Loucy (cell line): ENCODE data around the gene C2orf68.

Source experiments
- H2AFZ ChIP-seq: fragments of 200-600 bp; sonication (generic); 2 replicates; pipeline ENCODE4 v1.6.0; 2016; ENCODE audit warnings: antibody characterized with exemption, mild to moderate bottlenecking, low read length, moderate library complexity
- H3F3A ChIP-seq: fragments of 200-600 bp; 2 replicates; pipeline ENCODE4 v1.6.0; 2016; ENCODE audit warnings: antibody characterized with exemption, low read depth, mild to moderate bottlenecking
- H3K27me3 ChIP-seq: fragments of 200-600 bp; sonication (generic); 2 replicates; pipeline ENCODE4 v1.6.1; 2014; ENCODE audit warnings: low read length, mild to moderate bottlenecking; ENCODE audit not compliant: insufficient read depth, poor library complexity, severe bottlenecking
- H3K36me3 ChIP-seq: fragments of 200-600 bp; sonication (generic); 2 replicates; pipeline ENCODE4 v1.6.1; 2016; ENCODE audit warnings: low read length; ENCODE audit not compliant: insufficient read depth
- H3K4me1 ChIP-seq: fragments of 200-600 bp; sonication (generic); 2 replicates; pipeline ENCODE4 v1.5.1; 2014; ENCODE audit warnings: low read length, mild to moderate bottlenecking; ENCODE audit not compliant: insufficient read depth, poor library complexity, severe bottlenecking
- H3K4me2 ChIP-seq: fragments of 200-600 bp; sonication (generic); 2 replicates; pipeline ENCODE4 v1.6.0; 2014; ENCODE audit warnings: antibody characterized with exemption, low read length, low read depth, mild to moderate bottlenecking; ENCODE audit not compliant: poor library complexity, severe bottlenecking
- H3K4me3 ChIP-seq: fragments of 200-600 bp; sonication (generic); 2 replicates; pipeline ENCODE4 v1.5.1; 2014; ENCODE audit warnings: low read length, mild to moderate bottlenecking, mixed read lengths; ENCODE audit not compliant: poor library complexity, severe bottlenecking
- H3K79me2 ChIP-seq: fragments of 200-600 bp; sonication (generic); 2 replicates; pipeline ENCODE4 v1.6.1; 2014; ENCODE audit warnings: low read length; ENCODE audit not compliant: insufficient read depth
- H3K9ac ChIP-seq: fragments of 200-600 bp; sonication (generic); 2 replicates; pipeline ENCODE4 v1.6.0; 2014; ENCODE audit warnings: mild to moderate bottlenecking, low read depth, low read length, moderate library complexity; ENCODE audit not compliant: poor library complexity, severe bottlenecking
- H3K9me2 ChIP-seq: fragments of 200-600 bp; sonication (generic); replicated peaks from 2 replicates; pipeline ENCODE4 v1.6.1; 2016; ENCODE audit warnings: low read depth, low read length, mixed read lengths
- H3K9me3 ChIP-seq: fragments of 200-600 bp; sonication (generic); 2 replicates; pipeline ENCODE4 v1.6.1; 2014; ENCODE audit warnings: mild to moderate bottlenecking, antibody characterized with exemption, low read length, low read depth; ENCODE audit not compliant: insufficient read depth
- H4K20me1 ChIP-seq: fragments of 200-600 bp; sonication (generic); 2 replicates; pipeline ENCODE4 v1.6.0; 2014; ENCODE audit warnings: antibody characterized with exemption, low read length, mild to moderate bottlenecking; ENCODE audit not compliant: insufficient read depth, poor library complexity, severe bottlenecking
- CTCF ChIP-seq: fragments of 200-600 bp; sonication (generic); conservative IDR thresholded peaks from 2 replicates; pipeline ENCODE4 v1.5.1; 2014; ENCODE audit warnings: mild to moderate bottlenecking, antibody characterized with exemption, low read length
- EZH2phosphoT487 ChIP-seq: fragments of 200-600 bp; IDR thresholded peaks from 2 replicates; pipeline ENCODE4 v1.6.1; 2018; ENCODE audit warnings: antibody characterized with exemption, mild to moderate bottlenecking, moderate library complexity, borderline replicate concordance

C2orf68 gene

DNA sequence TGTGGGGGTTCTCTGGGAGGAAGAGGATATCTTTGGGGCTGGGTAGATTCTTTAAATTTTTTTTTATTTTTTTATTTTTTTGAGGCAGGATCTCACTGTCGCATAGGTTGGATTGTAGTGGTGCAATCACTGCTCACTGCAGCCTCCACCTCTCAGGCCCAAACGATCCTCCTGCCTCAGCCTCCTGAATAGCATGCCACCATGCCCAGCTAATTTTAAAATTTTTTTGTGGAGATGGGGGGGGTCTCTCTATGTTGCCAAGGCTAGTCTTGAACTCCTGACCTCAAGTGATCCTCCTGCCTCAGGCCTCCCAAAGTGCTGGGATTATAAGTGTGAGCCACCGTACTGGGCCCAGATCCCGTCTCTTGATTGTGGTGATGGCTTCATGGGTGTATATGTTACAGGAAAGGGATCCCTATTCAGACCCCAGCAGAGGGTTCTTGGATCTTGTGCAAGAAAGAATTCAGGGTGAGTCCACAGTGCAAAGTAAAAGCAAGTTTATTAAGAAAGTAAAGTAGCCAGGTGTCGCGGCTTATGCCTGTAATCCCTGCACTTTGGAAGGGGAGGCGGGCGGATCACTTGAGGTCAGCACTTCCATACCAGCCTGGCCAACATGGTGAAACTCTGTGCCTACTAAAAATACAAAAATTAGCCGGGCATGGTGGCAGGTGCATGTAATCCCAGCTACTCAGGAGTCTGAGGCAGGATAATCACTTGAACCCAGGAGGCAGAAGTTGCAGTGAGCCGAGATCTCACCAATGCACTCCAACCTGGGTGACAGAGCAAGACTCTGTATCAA, 2.0 kb upstream of the C2orf68 start:
- Histone ChIP-seq H3K36me3 (peaks cover 6% of the 10 kb centered on the region; the same call in 1 of the 2 replicates), H3K4me2 (no peak overlapping the region), H3K9ac (no peak overlapping the region), H3K9me2 (no peaks in the 10 kb centered on the region), H2AFZ (no peak overlapping the region), H3K4me3 (no peak overlapping the region), H3F3A (no peaks in the 10 kb centered on the region; the same call in 1 of the 2 replicates), H3K4me1 (peaks cover 23% of the 10 kb centered on the region), H4K20me1 (peaks cover 36% of the 10 kb centered on the region), H3K27me3 (no peaks in the 10 kb centered on the region), H3K79me2 (peaks cover 60% of the 10 kb centered on the region), H3K9me3 (no peaks in the 10 kb centered on the region)
- TF ChIP-seq EZH2phosphoT487, result no peak
- no peak for TF ChIP-seq CTCF

DNA sequence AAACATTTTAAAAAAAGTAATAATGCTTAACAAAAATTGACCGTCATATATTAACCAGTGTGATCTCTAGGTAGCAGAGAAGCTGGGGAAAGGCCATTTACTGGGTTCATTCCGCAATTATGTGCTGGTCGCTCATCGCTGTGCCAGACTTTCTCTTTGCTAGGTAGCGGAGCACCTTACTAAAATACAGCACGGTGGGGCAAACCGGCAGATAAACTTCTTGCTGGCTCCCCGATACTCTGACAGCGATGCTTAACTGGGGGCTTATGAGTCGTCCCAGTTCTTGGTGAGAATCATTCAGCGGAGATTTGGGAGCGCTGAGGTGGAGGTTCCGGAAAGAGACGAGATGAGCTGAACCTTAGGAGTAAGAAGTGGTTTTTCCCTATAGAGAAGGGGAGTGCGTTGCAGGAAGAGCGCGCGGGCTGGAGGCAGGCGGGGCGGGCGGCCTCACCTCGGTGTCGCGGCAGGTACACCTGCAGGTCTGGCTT, 605 bp downstream of the C2orf68 start:
- Histone ChIP-seq H4K20me1 (peaks cover 12% of the 10 kb centered on the region), H3F3A (peaks cover 2% of the 10 kb centered on the region; the same call in 1 of the 2 replicates), H3K9me3 (no peaks in the 10 kb centered on the region), H3K9me2 (no peaks in the 10 kb centered on the region), H3K9ac (peak overlapping the region; percentile 86), H3K27me3 (no peaks in the 10 kb centered on the region), H2AFZ (peak overlapping the region; percentile 56), H3K4me1 (peaks cover 8% of the 10 kb centered on the region), H3K79me2 (peaks cover 37% of the 10 kb centered on the region), H3K4me2 (peak overlapping the region; percentile 72), H3K4me3 (peak overlapping the region; percentile 81), H3K36me3 (peaks cover 15% of the 10 kb centered on the region; the same call in 1 of the 2 replicates)
- no peak for TF ChIP-seq EZH2phosphoT487
- TF ChIP-seq CTCF, result no peak

DNA sequence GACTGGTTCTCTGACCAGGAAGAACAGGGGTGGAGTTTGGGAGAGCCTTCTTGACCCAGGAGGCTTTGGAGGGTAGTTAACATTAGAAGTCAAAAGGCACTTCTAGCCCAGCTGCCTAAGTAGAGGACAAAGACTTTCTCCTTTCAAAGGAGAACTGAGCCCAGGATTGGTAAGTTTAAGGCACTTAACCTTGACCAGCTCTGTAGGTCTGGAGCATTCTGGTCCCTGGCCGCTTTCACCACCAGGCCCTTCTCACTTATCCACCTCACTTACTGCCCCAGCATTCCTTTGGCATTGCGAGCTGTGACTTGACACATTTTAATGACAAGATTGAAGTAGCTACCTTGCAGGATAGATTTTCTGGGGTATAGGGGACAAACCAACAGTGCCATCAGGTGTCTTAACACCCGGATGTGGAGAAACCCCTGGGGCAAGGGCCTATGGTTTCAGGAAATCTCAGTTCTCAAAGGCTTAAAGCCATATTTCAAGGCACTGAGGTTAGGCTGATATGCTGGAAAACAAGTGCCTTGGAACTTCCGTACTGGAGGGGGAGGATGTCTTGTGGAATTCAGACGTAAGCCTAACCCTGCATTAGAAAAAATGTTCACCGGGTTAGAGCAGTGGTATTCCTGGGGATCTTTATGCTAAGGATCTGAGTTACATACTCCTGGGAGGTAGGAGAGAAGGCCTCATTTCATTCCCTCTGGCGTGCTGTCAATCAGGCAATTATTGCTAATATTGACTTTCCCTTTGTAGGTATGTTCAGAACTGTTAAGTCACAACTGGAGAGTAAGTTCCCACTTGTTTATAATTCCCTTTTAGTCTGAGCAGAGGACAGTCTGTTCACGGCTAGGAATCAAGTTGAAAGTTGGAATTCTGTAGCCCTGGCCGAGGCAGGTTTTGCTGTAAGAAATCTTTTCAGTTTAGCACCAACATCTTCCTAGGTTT, 4.3 kb downstream of the C2orf68 start:
- no peak for TF ChIP-seq CTCF
- no peak for TF ChIP-seq EZH2phosphoT487
- Histone ChIP-seq H3K4me1 (peaks cover 14% of the 10 kb centered on the region), H3K4me3 (no peak overlapping the region), H3K9ac (no peak overlapping the region), H3K36me3 (peaks cover 15% of the 10 kb centered on the region; the same call in 1 of the 2 replicates), H3K9me3 (no peaks in the 10 kb centered on the region), H4K20me1 (peaks cover 9% of the 10 kb centered on the region), H3K9me2 (no peaks in the 10 kb centered on the region), H2AFZ (no peak overlapping the region), H3K27me3 (no peaks in the 10 kb centered on the region), H3K79me2 (peaks cover 30% of the 10 kb centered on the region), H3F3A (peaks cover 4% of the 10 kb centered on the region; the same call in 1 of the 2 replicates), H3K4me2 (no peak overlapping the region)
